ENCODE results near the gene MAGEA4.
"Not testable (repeated sequence)": the region's sequence is repeated elsewhere in the genome, so short reads cannot be mapped to it uniquely, and the experiment has no call there.

Gene MAGEA4

GRCh38 chrX:151912780-151913179 is at the start of gene MAGEA4:
MAGEA4 (plus strand) TSS chrX:151912889; CDS start chrX:151923665, 10,776 bp downstream.
- DNase-seq (ENCODE audit: low read depth), result no peak

- DNase-seq (ENCODE audit: low read depth), result no peak
Measured at GRCh38 chrX:151870602-151871001, 42.1 kb upstream of the MAGEA4 start.

GRCh38 chrX:151871244-151871643 is 41.4 kb upstream of the MAGEA4 start:
- DNase-seq (ENCODE audit: low read depth), result no peak

GRCh38 chrX:151873096-151873495 is 39.6 kb upstream of the MAGEA4 start:
- no peak for DNase-seq (ENCODE audit: low read depth)

- no peak for DNase-seq (ENCODE audit: low read depth)
Measured at GRCh38 chrX:151875270-151876026, 37.2 kb upstream of the MAGEA4 start.

- DNase-seq (ENCODE audit: low read depth), result no peak
Measured at GRCh38 chrX:151878574-151878973, 34.1 kb upstream of the MAGEA4 start.

- no peak for DNase-seq (ENCODE audit: low read depth)
Measured at GRCh38 chrX:151879856-151880255, 32.8 kb upstream of the MAGEA4 start.

GRCh38 chrX:151880895-151881294 is 31.8 kb upstream of the MAGEA4 start:
- DNase-seq (ENCODE audit: low read depth), result no peak

- no peak for DNase-seq (ENCODE audit: low read depth)
Measured at GRCh38 chrX:151889421-151889820, 23.3 kb upstream of the MAGEA4 start.

GRCh38 chrX:151896734-151897474 is 15.8 kb upstream of the MAGEA4 start:
- DNase-seq (ENCODE audit: low read depth), result no peak

- no peak for DNase-seq (ENCODE audit: low read depth)
Measured at GRCh38 chrX:151899622-151900021, 13.1 kb upstream of the MAGEA4 start.

- no peak for DNase-seq (ENCODE audit: low read depth)
Measured at GRCh38 chrX:151901826-151902225, 10.9 kb upstream of the MAGEA4 start.

GRCh38 chrX:151902813-151903591 is 9.7 kb upstream of the MAGEA4 start:
- DNase-seq (ENCODE audit: low read depth), result no peak

GRCh38 chrX:151904989-151905388 is 7.7 kb upstream of the MAGEA4 start:
- no peak for DNase-seq (ENCODE audit: low read depth)

- no peak for DNase-seq (ENCODE audit: low read depth)
Measured at GRCh38 chrX:151912221-151912620, 468 bp upstream of the MAGEA4 start.

GRCh38 chrX:151918736-151919135 is 6.0 kb downstream of the MAGEA4 start:
- not testable (repeated sequence) for DNase-seq (ENCODE audit: low read depth)

GRCh38 chrX:151919610-151920009 is 6.9 kb downstream of the MAGEA4 start:
- no peak for DNase-seq (ENCODE audit: low read depth)

- no peak for DNase-seq (ENCODE audit: low read depth)
Measured at GRCh38 chrX:151920101-151920500, 7.4 kb downstream of the MAGEA4 start.

- DNase-seq (ENCODE audit: low read depth), result no peak
Measured at GRCh38 chrX:151920530-151920929, 7.8 kb downstream of the MAGEA4 start.

GRCh38 chrX:151921292-151921691 is 8.6 kb downstream of the MAGEA4 start:
- DNase-seq (ENCODE audit: low read depth), result no peak

GRCh38 chrX:151921866-151922265 is 9.2 kb downstream of the MAGEA4 start:
- no peak for DNase-seq (ENCODE audit: low read depth)

- no peak for DNase-seq (ENCODE audit: low read depth)
Measured at GRCh38 chrX:151922692-151923091, 10.0 kb downstream of the MAGEA4 start.

GRCh38 chrX:151923648-151924047 is 11.0 kb downstream of the MAGEA4 start:
- DNase-seq (ENCODE audit: low read depth), result no peak

All from stimulated activated CD4-positive, alpha-beta T cell treated with anti-CD3 and anti-CD28 coated beads, Interleukin-2, amount 100 ng/mL, for 4 hours (primary cell).